ENCODE data around the gene SPTBN4.

The SPTBN4 gene

DNA sequence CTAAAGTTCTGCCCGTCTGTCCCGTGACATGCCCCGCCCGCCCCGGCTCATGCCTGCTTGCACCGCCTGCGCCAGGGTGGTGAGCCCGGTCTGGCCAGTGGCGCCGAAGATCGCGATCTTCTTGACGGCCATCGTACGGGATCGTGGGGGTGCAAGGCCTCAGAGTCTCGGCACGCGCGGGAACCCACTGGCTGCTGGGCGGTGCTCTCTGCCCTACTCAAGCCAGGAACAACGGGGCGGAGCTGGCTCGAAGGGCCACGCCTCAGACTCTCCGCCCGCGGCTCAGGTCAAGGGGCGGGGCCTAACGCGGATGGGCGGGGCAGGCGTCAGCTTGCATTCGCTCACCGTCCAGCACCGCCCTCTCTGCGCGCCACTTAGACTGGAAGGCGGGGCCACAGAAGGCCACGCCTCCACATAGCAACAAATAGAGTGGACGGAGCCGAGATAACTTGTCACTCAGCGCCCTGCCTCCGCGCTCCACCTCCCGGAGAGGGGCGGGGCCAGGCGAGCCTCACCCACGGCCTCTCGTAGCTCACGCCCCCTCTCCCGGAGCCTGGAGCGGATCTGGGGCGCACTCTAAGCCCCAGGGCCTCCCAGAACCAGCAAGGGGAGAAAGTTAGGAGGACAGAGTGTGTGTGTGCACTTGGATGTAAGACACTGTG, 1.1 kb upstream of the SPTBN4 start, which contains the start of gene BLVRB (continued):
- no peak for TF ChIP-seq ZNF530 (tag by site-specific recombination; IDR thresholded peaks at IDR 0.05; ENCODE audit: low read depth)
- peak; percentile 100 for TF ChIP-seq SP3 (tag by site-specific recombination; IDR thresholded peaks at IDR 0.05)
- no peak for TF ChIP-seq ZNF777 (tag by site-specific recombination; IDR thresholded peaks at IDR 0.05; ENCODE audit: borderline replicate concordance)
- TF ChIP-seq ZNF747 (tag by site-specific recombination; IDR thresholded peaks at IDR 0.05), result no peak
- peak; percentile 83 for TF ChIP-seq ZBTB8A (tag by site-specific recombination; IDR thresholded peaks at IDR 0.05)
- TF ChIP-seq ZNF658 (tag by site-specific recombination; IDR thresholded peaks at IDR 0.05), result no peak
- TF ChIP-seq KLF16 (tag by site-specific recombination; IDR thresholded peaks at IDR 0.05), result peak; percentile 97
- no peak for TF ChIP-seq ZNF354C (tag by site-specific recombination; IDR thresholded peaks at IDR 0.05; ENCODE audit: borderline replicate concordance, low read depth)
- no peak for TF ChIP-seq ZNF514 (tag by site-specific recombination; IDR thresholded peaks at IDR 0.05)
- peak; percentile 98 for TF ChIP-seq BCL11B (tag by site-specific recombination; IDR thresholded peaks at IDR 0.05; ENCODE audit: low read depth)
- TF ChIP-seq ZNF660 (tag by site-specific recombination; IDR thresholded peaks at IDR 0.05), result no peak
- no peak for TF ChIP-seq ZNF433 (tag by site-specific recombination; IDR thresholded peaks at IDR 0.05; ENCODE audit: low read depth)
- TF ChIP-seq, protein P1, sequence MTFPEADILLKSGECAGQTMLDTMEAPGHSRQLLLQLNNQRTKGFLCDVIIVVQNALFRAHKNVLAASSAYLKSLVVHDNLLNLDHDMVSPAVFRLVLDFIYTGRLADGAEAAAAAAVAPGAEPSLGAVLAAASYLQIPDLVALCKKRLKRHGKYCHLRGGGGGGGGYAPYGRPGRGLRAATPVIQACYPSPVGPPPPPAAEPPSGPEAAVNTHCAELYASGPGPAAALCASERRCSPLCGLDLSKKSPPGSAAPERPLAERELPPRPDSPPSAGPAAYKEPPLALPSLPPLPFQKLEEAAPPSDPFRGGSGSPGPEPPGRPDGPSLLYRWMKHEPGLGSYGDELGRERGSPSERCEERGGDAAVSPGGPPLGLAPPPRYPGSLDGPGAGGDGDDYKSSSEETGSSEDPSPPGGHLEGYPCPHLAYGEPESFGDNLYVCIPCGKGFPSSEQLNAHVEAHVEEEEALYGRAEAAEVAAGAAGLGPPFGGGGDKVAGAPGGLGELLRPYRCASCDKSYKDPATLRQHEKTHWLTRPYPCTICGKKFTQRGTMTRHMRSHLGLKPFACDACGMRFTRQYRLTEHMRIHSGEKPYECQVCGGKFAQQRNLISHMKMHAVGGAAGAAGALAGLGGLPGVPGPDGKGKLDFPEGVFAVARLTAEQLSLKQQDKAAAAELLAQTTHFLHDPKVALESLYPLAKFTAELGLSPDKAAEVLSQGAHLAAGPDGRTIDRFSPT (tag by site-specific recombination; IDR thresholded peaks at IDR 0.05), result peak; percentile 99
- no peak for TF ChIP-seq HOXD13 (CRISPR knock-in tag; IDR thresholded peaks at IDR 0.05; ENCODE audit: borderline replicate concordance)
- TF ChIP-seq ZNF548 (tag by site-specific recombination; IDR thresholded peaks at IDR 0.05), result no peak
- TF ChIP-seq, protein P2, sequence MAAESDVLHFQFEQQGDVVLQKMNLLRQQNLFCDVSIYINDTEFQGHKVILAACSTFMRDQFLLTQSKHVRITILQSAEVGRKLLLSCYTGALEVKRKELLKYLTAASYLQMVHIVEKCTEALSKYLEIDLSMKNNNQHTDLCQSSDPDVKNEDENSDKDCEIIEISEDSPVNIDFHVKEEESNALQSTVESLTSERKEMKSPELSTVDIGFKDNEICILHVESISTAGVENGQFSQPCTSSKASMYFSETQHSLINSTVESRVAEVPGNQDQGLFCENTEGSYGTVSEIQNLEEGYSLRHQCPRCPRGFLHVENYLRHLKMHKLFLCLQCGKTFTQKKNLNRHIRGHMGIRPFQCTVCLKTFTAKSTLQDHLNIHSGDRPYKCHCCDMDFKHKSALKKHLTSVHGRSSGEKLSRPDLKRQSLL (tag by site-specific recombination; IDR thresholded peaks at IDR 0.05), result no peak
- no peak for TF ChIP-seq ZNF571 (tag by site-specific recombination; IDR thresholded peaks at IDR 0.05)
- no peak; the same call in 1 of the 2 replicates for TF ChIP-seq SCRT1 (tag by site-specific recombination; IDR thresholded peaks at IDR 0.05; ENCODE audit: borderline replicate concordance)
- TF ChIP-seq PATZ1 (tag by site-specific recombination; IDR thresholded peaks at IDR 0.05), result peak; percentile 90; the same call in 1 of the 2 replicates
- TF ChIP-seq ZNF24 (tag by site-specific recombination; IDR thresholded peaks at IDR 0.05), result no peak; the same call in 1 of the 2 replicates
- no peak for TF ChIP-seq ZNF830 (tag by site-specific recombination; IDR thresholded peaks at IDR 0.05; ENCODE audit: low read depth)
- TF ChIP-seq GLI4 (tag by site-specific recombination; IDR thresholded peaks at IDR 0.05), result no peak
- no peak for TF ChIP-seq ZNF416 (tag by site-specific recombination; IDR thresholded peaks at IDR 0.05)
- TF ChIP-seq, protein P3, sequence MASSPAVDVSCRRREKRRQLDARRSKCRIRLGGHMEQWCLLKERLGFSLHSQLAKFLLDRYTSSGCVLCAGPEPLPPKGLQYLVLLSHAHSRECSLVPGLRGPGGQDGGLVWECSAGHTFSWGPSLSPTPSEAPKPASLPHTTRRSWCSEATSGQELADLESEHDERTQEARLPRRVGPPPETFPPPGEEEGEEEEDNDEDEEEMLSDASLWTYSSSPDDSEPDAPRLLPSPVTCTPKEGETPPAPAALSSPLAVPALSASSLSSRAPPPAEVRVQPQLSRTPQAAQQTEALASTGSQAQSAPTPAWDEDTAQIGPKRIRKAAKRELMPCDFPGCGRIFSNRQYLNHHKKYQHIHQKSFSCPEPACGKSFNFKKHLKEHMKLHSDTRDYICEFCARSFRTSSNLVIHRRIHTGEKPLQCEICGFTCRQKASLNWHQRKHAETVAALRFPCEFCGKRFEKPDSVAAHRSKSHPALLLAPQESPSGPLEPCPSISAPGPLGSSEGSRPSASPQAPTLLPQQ (tag by site-specific recombination; IDR thresholded peaks at IDR 0.05), result peak; percentile 74; the same call in 1 of the 2 replicates
- no peak for TF ChIP-seq ZNF202 (tag by site-specific recombination; IDR thresholded peaks at IDR 0.05; ENCODE audit: borderline replicate concordance)
- TF ChIP-seq ZNF843 (tag by site-specific recombination; IDR thresholded peaks at IDR 0.05), result peak; percentile 56
- peak; percentile 59; the same call in 1 of the 2 replicates for TF ChIP-seq ZBTB20 (tag by site-specific recombination; IDR thresholded peaks at IDR 0.05)
- TF ChIP-seq ZFP69B (tag by site-specific recombination; IDR thresholded peaks at IDR 0.05), result no peak
- TF ChIP-seq, protein P4, sequence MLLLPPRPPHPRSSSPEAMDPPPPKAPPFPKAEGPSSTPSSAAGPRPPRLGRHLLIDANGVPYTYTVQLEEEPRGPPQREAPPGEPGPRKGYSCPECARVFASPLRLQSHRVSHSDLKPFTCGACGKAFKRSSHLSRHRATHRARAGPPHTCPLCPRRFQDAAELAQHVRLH (tag by site-specific recombination; IDR thresholded peaks at IDR 0.05), result no peak
- peak; percentile 5; the same call in 1 of the 2 replicates for TF ChIP-seq ZFP37 (tag by site-specific recombination; IDR thresholded peaks at IDR 0.05)
- no peak for TF ChIP-seq ZNF211 (tag by site-specific recombination; IDR thresholded peaks at IDR 0.05; ENCODE audit: low read depth)
- no peak for TF ChIP-seq ZNF19 (tag by site-specific recombination; IDR thresholded peaks at IDR 0.05; ENCODE audit: low read depth)
- TF ChIP-seq SCRT2 (tag by site-specific recombination; IDR thresholded peaks at IDR 0.05), result peak; percentile 94
- TF ChIP-seq ZNF341 (tag by site-specific recombination; IDR thresholded peaks at IDR 0.05; ENCODE audit: low read depth), result no peak
- TF ChIP-seq ZNF239 (tag by site-specific recombination; IDR thresholded peaks at IDR 0.05), result no peak
- no peak for TF ChIP-seq ZNF324 (tag by site-specific recombination; IDR thresholded peaks at IDR 0.05)

Measured in HEK293 (cell line).